Karpas-422 (cell line): ENCODE data around the gene TRIP6. TPM values are rescaled to one million over a fixed set of nuclear protein-coding genes. Genes with fewer than 3 reads are reported as not detected.
"Not testable (repeated sequence)": the region's sequence is repeated elsewhere in the genome, so short reads cannot be mapped to it uniquely, and the experiment has no call there.

ENCODE experiments used
- DNase-seq: peaks from one replicate; pipeline ENCODE4 v3.0.0-alpha.2; 2015
- H2AFZ ChIP-seq: fragments of 200-600 bp; sonication (generic); 2 replicates; pipeline ENCODE4 v1.6.1; 2014; ENCODE audit warnings: antibody characterized with exemption, low read length, mixed read lengths
- H3K27ac ChIP-seq: fragments of 200-600 bp; sonication (generic); 2 replicates; pipeline ENCODE4 v1.5.1; 2014; ENCODE audit warnings: mild to moderate bottlenecking, low read length, moderate library complexity
- H3K27me3 ChIP-seq: fragments of 200-600 bp; sonication (generic); 2 replicates; pipeline ENCODE4 v1.6.1; 2014; ENCODE audit warnings: low read length, mixed read lengths
- H3K36me3 ChIP-seq: fragments of 200-600 bp; sonication (generic); 2 replicates; pipeline ENCODE4 v1.6.1; 2014; ENCODE audit warnings: low read length, mixed read lengths; ENCODE audit not compliant: insufficient read depth
- H3K4me1 ChIP-seq: fragments of 200-600 bp; sonication (generic); 2 replicates; pipeline ENCODE4 v1.6.1; 2014; ENCODE audit warnings: mild to moderate bottlenecking, low read length, mixed read lengths
- H3K4me2 ChIP-seq: fragments of 200-600 bp; sonication (generic); 2 replicates; pipeline ENCODE4 v1.6.1; 2014; ENCODE audit warnings: low read length, low read depth, mild to moderate bottlenecking; ENCODE audit not compliant: poor library complexity, severe bottlenecking
- H3K4me3 ChIP-seq: fragments of 200-600 bp; sonication (generic); 2 replicates; pipeline ENCODE4 v1.5.1; 2014; ENCODE audit warnings: mild to moderate bottlenecking, antibody characterized with exemption, low read length, mixed read lengths
- H3K79me2 ChIP-seq: fragments of 200-600 bp; sonication (generic); 2 replicates; pipeline ENCODE4 v1.6.1; 2014; ENCODE audit warnings: mild to moderate bottlenecking, low read length, mixed read lengths
- H3K9ac ChIP-seq: fragments of 200-600 bp; sonication (generic); 2 replicates; pipeline ENCODE4 v1.6.0; 2014; ENCODE audit warnings: low read length
- H3K9me2 ChIP-seq: fragments of 200-600 bp; sonication (generic), shearing (Covaris generic); replicated peaks from 2 replicates; pipeline ENCODE4 v1.6.0; 2014; ENCODE audit warnings: mild to moderate bottlenecking, low read length, moderate library complexity; ENCODE audit not compliant: insufficient read depth
- H3K9me3 ChIP-seq: fragments of 300-700, 200-600 bp; sonication (generic); 2 replicates; pipeline ENCODE4 v1.6.1; 2014; ENCODE audit warnings: low read length, mixed read lengths
- H4K20me1 ChIP-seq: fragments of 200-600 bp; sonication (generic); 2 replicates; pipeline ENCODE4 v1.6.1; 2014; ENCODE audit warnings: mild to moderate bottlenecking, antibody characterized with exemption, low read length, low read depth; ENCODE audit not compliant: insufficient read depth
- small RNA-seq: library from RNA; depleted of rRNA; stranded (forward); fragments of <200 nt; gene quantifications from one replicate; pipeline ENCODE3, GENCODE V24; 2014
- total RNA-seq: library from RNA; depleted of rRNA; stranded (reverse); fragments of >200 nt; shearing (Covaris generic); gene quantifications from 2 replicates; pipeline ENCODE4 v1.2.3, GENCODE V29; 2014; ENCODE audit warnings: low replicate concordance; rRNA removed

TRIP6 gene
- total RNA-seq, 1 experiment from 2014 or later: 19.5 TPM

- H3K27me3 ChIP-seq: no peaks in the 10 kb centered on the region
- H3K36me3 ChIP-seq: no peaks in the 10 kb centered on the region
- DNase-seq: no peak
- no peak overlapping the region for H2AFZ ChIP-seq
- no peaks in the 10 kb centered on the region for H3K9me2 ChIP-seq
- no peaks in the 10 kb centered on the region for H3K4me1 ChIP-seq
- H3K4me2 ChIP-seq: no peak overlapping the region
- H3K27ac ChIP-seq: no peak overlapping the region
- H3K9ac ChIP-seq: no peak overlapping the region
- no peaks in the 10 kb centered on the region for H3K9me3 ChIP-seq
- no peak overlapping the region for H3K4me3 ChIP-seq
- H4K20me1 ChIP-seq: no peaks in the 10 kb centered on the region
- H3K79me2 ChIP-seq: no peaks in the 10 kb centered on the region
Measured at GRCh38 chr7:100914879-100915447, 47.8 kb downstream of the TRIP6 start.

GRCh38 chr7:100919335-100919734, 52.1 kb downstream of the TRIP6 start:
- H3K4me2 ChIP-seq, DNase-seq: not testable (repeated sequence)

GRCh38 chr7:100919779-100920437, 52.7 kb downstream of the TRIP6 start:
- H3K27ac ChIP-seq, H3K36me3 ChIP-seq, H2AFZ ChIP-seq, H3K79me2 ChIP-seq, DNase-seq, H3K9me3 ChIP-seq, H3K4me3 ChIP-seq, H4K20me1 ChIP-seq, H3K9ac ChIP-seq, H3K27me3 ChIP-seq, H3K4me2 ChIP-seq, H3K9me2 ChIP-seq, H3K4me1 ChIP-seq: not testable (repeated sequence)

More at GRCh38 chr7:100919335-100919734, 52.1 kb downstream of the TRIP6 start:
- H3K27me3 ChIP-seq, H3K9me2 ChIP-seq, H4K20me1 ChIP-seq, H2AFZ ChIP-seq, H3K4me1 ChIP-seq, H3K27ac ChIP-seq, H3K79me2 ChIP-seq, H3K4me3 ChIP-seq, H3K36me3 ChIP-seq, H3K9ac ChIP-seq, H3K9me3 ChIP-seq: not testable (repeated sequence)

- H3K4me1 ChIP-seq: no peaks in the 10 kb centered on the region
- no peak overlapping the region for H3K4me3 ChIP-seq
- H4K20me1 ChIP-seq: no peaks in the 10 kb centered on the region
- H3K36me3 ChIP-seq: no peaks in the 10 kb centered on the region
- no peaks in the 10 kb centered on the region for H3K9me3 ChIP-seq
- no peak overlapping the region for H3K9ac ChIP-seq
- H3K79me2 ChIP-seq: no peaks in the 10 kb centered on the region
- no peaks in the 10 kb centered on the region for H3K27me3 ChIP-seq
- no peak overlapping the region for H3K4me2 ChIP-seq
- no peak overlapping the region for H2AFZ ChIP-seq
- no peak for DNase-seq
- H3K27ac ChIP-seq: no peak overlapping the region
- H3K9me2 ChIP-seq: no peaks in the 10 kb centered on the region
Measured at GRCh38 chr7:100921039-100921438, 53.9 kb downstream of the TRIP6 start.

Small RNA genes within 50 kb of the gene (small RNA-seq; reads per million reads assigned to genes)
- gene RN7SL549P (not detected), gene RN7SL750P (not detected)

Other genes with a start within 250 kb of the TRIP6 start
- 4.2 and 12.0 TPM in 2 replicates for gene TFR2, start 225.8 kb upstream of the TRIP6 start, total RNA-seq
- not detected in 2 replicates for gene ACTL6B, start 210.9 kb upstream of the TRIP6 start, total RNA-seq
- 65.0 and 101 TPM in 2 replicates for gene GNB2, start 193.6 kb upstream of the TRIP6 start, total RNA-seq
- gene GIGYF1, start 173.1 kb upstream of the TRIP6 start, total RNA-seq: 16.3 and 38.2 TPM in 2 replicates
- 29.7 and 72.8 TPM in 2 replicates for gene POP7, start 161.3 kb upstream of the TRIP6 start, total RNA-seq
- not detected in 2 replicates for gene EPO, start 146.9 kb upstream of the TRIP6 start, total RNA-seq
- not detected in 2 replicates for gene ZAN, start 133.8 kb upstream of the TRIP6 start, total RNA-seq
- gene EPHB4, start 39.9 kb upstream of the TRIP6 start, total RNA-seq: 9.3 and 21.6 TPM in 2 replicates
- gene SLC12A9, start 14.7 kb upstream of the TRIP6 start, total RNA-seq: 21.0 and 33.9 TPM in 2 replicates
- 65.8 and 103 TPM in 2 replicates for gene SRRT, start 7.7 kb downstream of the TRIP6 start, total RNA-seq
- 3.3 and 17.2 TPM in 2 replicates for gene UFSP1, start 22.3 kb downstream of the TRIP6 start, total RNA-seq
- gene ACHE, start 28.5 kb downstream of the TRIP6 start, total RNA-seq: not detected in 2 replicates
- gene MUC3A, start 82.1 kb downstream of the TRIP6 start, total RNA-seq: not detected in 2 replicates
- gene MUC12, start 102.2 kb downstream of the TRIP6 start, total RNA-seq: not detected in 2 replicates
- not detected in 2 replicates for gene MUC17, start 152.7 kb downstream of the TRIP6 start, total RNA-seq
- gene TRIM56, start 218.1 kb downstream of the TRIP6 start, total RNA-seq: 8.1 and 14.0 TPM in 2 replicates